HepG2 (cell line): ENCODE results near the gene RPS4Y1. TPM values are rescaled to one million over a fixed set of nuclear protein-coding genes. Genes with fewer than 3 reads are reported as not detected.

ENCODE experiments used
- ELK4 ChIP-seq: sonication (generic); formaldehyde crosslinking; IDR thresholded peaks from 2 replicates; pipeline ENCODE4 v1.9.0; 2021; ENCODE audit warnings: missing genetic modification reagents, borderline replicate concordance
- HES4 ChIP-seq: sonication (generic); formaldehyde crosslinking; IDR thresholded peaks from 2 replicates; pipeline ENCODE4 v1.9.0; 2021; ENCODE audit warnings: mild to moderate bottlenecking, missing genetic modification reagents, borderline replicate concordance
- HNF1A ChIP-seq, 2 experiments: sonication (generic) in 1 of 2; formaldehyde crosslinking in 1 of 2; IDR thresholded peaks; 2 replicates each; pipeline versions ENCODE4 v1.4.0 to v1.6.1; 2016 to 2020; ENCODE audit warnings: borderline replicate concordance in 1 of 2, low read depth in 1 of 2, mild to moderate bottlenecking in 1 of 2, missing genetic modification reagents in 1 of 2
- HNRNPK ChIP-seq: fragments of 200-400 bp; formaldehyde crosslinking; IDR thresholded peaks from 2 replicates; pipeline ENCODE4 v1.6.1; 2018; ENCODE audit warnings: low read length, low read depth, moderate library complexity, mild to moderate bottlenecking; ENCODE audit not compliant: poor library complexity, severe bottlenecking
- HNRNPUL1 ChIP-seq: fragments of 200-400 bp; formaldehyde crosslinking; IDR thresholded peaks from 2 replicates; pipeline ENCODE4 v1.6.1; 2017; ENCODE audit warnings: low read depth, mild to moderate bottlenecking, low read length, moderate library complexity
- IKZF4 ChIP-seq: sonication (generic); formaldehyde crosslinking; IDR thresholded peaks from 2 replicates; pipeline ENCODE4 v1.5.1; 2020; ENCODE audit warnings: borderline replicate concordance, mild to moderate bottlenecking, low read depth, missing genetic modification reagents; ENCODE audit errors: not compliant biosample characterization
- JUNB ChIP-seq: sonication (generic); formaldehyde crosslinking; IDR thresholded peaks from 2 replicates; pipeline ENCODE4 v1.8.0; 2022; ENCODE audit warnings: missing genetic modification reagents, mild to moderate bottlenecking, borderline replicate concordance
- KDM1A ChIP-seq: IDR thresholded peaks from 2 replicates; pipeline ENCODE4 v1.6.1; 2016; ENCODE audit warnings: missing compliant biosample characterization
- MAFF ChIP-seq: IDR thresholded peaks from 2 replicates; pipeline ENCODE4 v1.6.1; 2011; ENCODE audit warnings: low read depth, low read length, improper control_type of control experiment
- MLXIP ChIP-seq: sonication (generic); formaldehyde crosslinking; IDR thresholded peaks from 2 replicates; pipeline ENCODE4 v1.9.0; 2021; ENCODE audit warnings: missing genetic modification reagents, borderline replicate concordance
- PAWR ChIP-seq: sonication (generic); formaldehyde crosslinking; IDR thresholded peaks from 2 replicates; pipeline ENCODE4 v1.4.0; 2020; ENCODE audit warnings: missing genetic modification reagents, mild to moderate bottlenecking, borderline replicate concordance
- PAXIP1 ChIP-seq: sonication (generic); formaldehyde crosslinking; conservative IDR thresholded peaks from 2 replicates; pipeline ENCODE4 v1.4.0; 2020; ENCODE audit warnings: mild to moderate bottlenecking, missing genetic modification reagents, moderate library complexity
- PCBP2 ChIP-seq: fragments of 200-400 bp; formaldehyde crosslinking; optimal IDR thresholded peaks from 2 replicates; pipeline ENCODE3; 2018; ENCODE audit warnings: low read length, low read depth; ENCODE audit not compliant: poor library complexity, severe bottlenecking
- SRSF1 ChIP-seq: fragments of 200-400 bp; formaldehyde crosslinking; optimal IDR thresholded peaks from 2 replicates; pipeline ENCODE3; 2017; ENCODE audit warnings: mild to moderate bottlenecking, low read depth, low read length, moderate library complexity
- ZNF691 ChIP-seq: sonication (generic); formaldehyde crosslinking; IDR thresholded peaks from 2 replicates; pipeline ENCODE4 v1.4.0; 2020; ENCODE audit warnings: missing genetic modification reagents, low read depth, mild to moderate bottlenecking, borderline replicate concordance
- ZNF792 ChIP-seq: IDR thresholded peaks from 2 replicates; pipeline ENCODE4 v1.6.1; 2016
- polyA plus RNA-seq, 8 experiments: library from polyadenylated mRNA; depleted of rRNA in 3 of 8; stranded (reverse) in 7 of 8; unstranded in 1 of 8; fragments of >200 nt; fragmentation: Illumina TruSeq in 4 of 8; extraction: Trizol in 4 of 8; gene quantifications; 2 replicates each; pipeline versions ENCODE4 v1.2.1 to v1.2.3, GENCODE V29; 2011 to 2016; ENCODE audit warnings: low read depth in 4 of 8, missing spikeins in 1 of 8, mixed read lengths in 1 of 8; ENCODE audit not compliant: insufficient read depth in 1 of 8
- total RNA-seq, 5 experiments: library from RNA; depleted of rRNA; stranded (reverse); fragments of >200 nt; fragmentation: Illumina TruSeq; extraction: Trizol; gene quantifications; 2 replicates each; pipeline ENCODE4 v1.2.3, GENCODE V29; 2016; ENCODE audit warnings: low read depth in 1 of 5

RPS4Y1 gene
- total and polyA plus RNA-seq, 2 of the 13 experiments (the other 11 are each of a cell fraction or from before 2014, with no cell fraction given): 461 to 1,080 TPM

- TF ChIP-seq ZNF691 (peak; percentile 82; the same call in 1 of the 2 replicates), HNF1A (IDR thresholded peaks at IDR 0.05; ENCODE audit: low read depth) (no peak), HNF1A (CRISPR knock-in tag; IDR thresholded peaks at IDR 0.05; ENCODE audit: borderline replicate concordance) (peak; percentile 66; the same call in 1 of the 2 replicates), SRSF1 (no peak), ZNF792 (no peak), HNRNPK (no peak), IKZF4 (no peak), KDM1A (CRISPR knock-in tag) (no peak), HNRNPUL1 (no peak), MAFF (no peak), PAWR (no peak), MLXIP (CRISPR knock-in tag) (no peak), PAXIP1 (CRISPR knock-in tag) (peak; percentile 74), HES4 (CRISPR knock-in tag) (no peak), JUNB (CRISPR knock-in tag) (no peak), PCBP2 (no peak), ELK4 (CRISPR knock-in tag) (no peak)
These were observed 3.5 kb upstream of the RPS4Y1 start (continued) for GRCh38 chrY:2837932-2838331.
